GM18499 (cell line): ENCODE measurements around the gene TCF7L2.

Experiments
- ATAC-seq: cut with Tn5 transposase; IDR thresholded peaks from one replicate; pipeline ENCODE4 v1.9.1; 2021; ENCODE audit warnings: moderate number of reproducible peaks; ENCODE audit not compliant: insufficient read depth, unreplicated experiment

The TCF7L2 gene

GRCh38 chr10:113019692-113020474 is 69.8 kb downstream of the TCF7L2 start:
- no peak for ATAC-seq

GRCh38 chr10:113020475-113020753 is 70.4 kb downstream of the TCF7L2 start:
- ATAC-seq = no peak

GRCh38 chr10:113020838-113021237 is 70.8 kb downstream of the TCF7L2 start:
- no peak for ATAC-seq

DNA sequence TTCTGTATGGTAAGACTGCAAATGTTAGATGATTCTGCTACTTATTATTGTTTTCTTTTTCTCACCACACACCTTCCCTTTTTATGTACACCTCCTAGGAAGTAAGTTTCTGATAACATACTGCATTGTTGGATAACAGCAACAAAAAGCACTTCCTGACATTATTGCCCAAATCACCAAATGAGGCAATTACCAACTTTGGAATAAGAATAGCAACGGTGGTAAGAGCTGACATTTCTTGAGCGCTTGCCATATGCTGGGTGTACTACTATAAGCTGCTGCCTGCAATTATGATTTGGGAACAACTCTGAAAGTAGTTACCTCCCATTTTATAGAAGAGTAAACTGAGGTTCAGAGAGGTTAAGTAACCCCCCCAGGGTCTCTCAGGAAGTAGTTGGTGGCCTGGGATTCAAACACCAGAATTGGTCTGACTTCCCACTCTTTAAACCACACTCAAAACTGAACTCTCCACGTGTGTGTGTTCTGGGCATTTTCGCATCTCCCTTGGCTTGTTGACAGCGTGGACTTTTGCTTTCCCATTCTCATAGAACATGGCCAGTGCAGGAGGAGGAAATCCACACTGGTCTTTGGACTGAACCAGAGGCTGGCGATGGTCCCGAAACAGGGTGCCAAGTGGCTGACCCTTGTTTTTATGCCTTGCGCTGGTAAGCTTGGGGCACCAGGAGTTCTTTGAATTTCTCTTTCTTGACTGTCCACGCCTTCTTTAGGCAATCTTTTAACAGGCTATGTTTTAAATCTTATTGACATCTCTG is 71.4 kb downstream of the TCF7L2 start:
- ATAC-seq = no peak

DNA sequence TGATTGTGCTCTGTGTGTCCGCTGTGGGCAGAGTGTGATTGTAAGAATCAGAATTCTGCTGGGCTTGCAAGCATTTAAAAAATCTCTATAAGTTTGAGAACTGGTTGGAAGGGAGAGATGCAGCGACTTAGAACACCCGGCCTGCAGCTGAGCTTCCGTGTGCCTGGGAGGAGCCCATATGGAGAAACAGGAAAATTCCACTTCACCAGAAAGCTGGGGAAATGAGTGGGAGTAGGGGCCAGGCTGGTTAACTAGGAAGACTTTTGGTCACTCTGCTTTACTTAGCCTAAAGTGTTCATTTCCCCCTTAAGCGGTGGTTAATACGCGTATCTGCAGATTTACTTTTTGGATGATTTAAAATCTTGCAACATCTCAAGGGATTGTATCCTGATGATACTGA is 72.2 kb downstream of the TCF7L2 start:
- ATAC-seq = no peak

- no peak for ATAC-seq
Measured at GRCh38 chr10:113023017-113023416, 73.0 kb downstream of the TCF7L2 start.

GRCh38 chr10:113024930-113025329 is 74.9 kb downstream of the TCF7L2 start:
- no peak for ATAC-seq

DNA sequence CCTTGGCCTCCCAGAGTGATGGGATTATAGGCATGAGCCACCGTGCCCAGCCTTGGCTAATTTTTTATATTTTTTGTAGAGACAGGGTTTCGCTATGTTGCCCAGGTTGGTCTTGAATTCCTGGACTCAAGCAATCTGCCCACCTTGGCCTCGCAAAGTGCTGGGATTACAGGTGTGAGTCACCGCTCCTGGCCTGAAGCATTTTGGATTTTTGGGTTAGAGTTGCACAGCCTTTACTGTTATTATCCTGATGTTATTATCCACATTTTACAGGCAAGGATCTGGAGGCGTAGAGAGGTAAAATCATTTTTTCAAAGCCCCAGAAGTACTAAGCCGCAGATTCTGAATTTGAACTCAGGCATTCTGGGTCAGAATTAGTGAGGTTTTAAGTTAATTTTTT is 75.4 kb downstream of the TCF7L2 start:
- ATAC-seq = no peak

DNA sequence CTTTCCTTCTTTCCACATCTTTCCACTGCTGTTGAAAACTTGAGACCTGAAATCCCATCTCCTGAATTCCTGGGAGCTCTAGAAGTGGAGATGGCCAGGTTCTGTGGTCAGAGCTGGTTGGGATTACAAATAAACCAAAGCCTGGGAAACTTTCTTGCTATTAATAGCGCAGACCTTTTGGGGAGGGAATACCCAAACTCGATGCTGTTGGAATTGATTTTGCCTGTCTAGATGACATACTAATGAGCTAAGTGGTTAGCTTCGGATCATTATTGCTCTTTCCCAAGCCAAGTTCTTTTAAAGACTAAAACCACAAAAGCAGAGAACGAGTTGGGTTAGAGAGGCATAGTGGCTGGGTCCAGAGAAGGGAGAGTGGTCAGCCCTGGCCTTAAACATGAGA is 76.6 kb downstream of the TCF7L2 start:
- no peak for ATAC-seq

- ATAC-seq = no peak
Measured at GRCh38 chr10:113027230-113027573, 77.2 kb downstream of the TCF7L2 start.

DNA sequence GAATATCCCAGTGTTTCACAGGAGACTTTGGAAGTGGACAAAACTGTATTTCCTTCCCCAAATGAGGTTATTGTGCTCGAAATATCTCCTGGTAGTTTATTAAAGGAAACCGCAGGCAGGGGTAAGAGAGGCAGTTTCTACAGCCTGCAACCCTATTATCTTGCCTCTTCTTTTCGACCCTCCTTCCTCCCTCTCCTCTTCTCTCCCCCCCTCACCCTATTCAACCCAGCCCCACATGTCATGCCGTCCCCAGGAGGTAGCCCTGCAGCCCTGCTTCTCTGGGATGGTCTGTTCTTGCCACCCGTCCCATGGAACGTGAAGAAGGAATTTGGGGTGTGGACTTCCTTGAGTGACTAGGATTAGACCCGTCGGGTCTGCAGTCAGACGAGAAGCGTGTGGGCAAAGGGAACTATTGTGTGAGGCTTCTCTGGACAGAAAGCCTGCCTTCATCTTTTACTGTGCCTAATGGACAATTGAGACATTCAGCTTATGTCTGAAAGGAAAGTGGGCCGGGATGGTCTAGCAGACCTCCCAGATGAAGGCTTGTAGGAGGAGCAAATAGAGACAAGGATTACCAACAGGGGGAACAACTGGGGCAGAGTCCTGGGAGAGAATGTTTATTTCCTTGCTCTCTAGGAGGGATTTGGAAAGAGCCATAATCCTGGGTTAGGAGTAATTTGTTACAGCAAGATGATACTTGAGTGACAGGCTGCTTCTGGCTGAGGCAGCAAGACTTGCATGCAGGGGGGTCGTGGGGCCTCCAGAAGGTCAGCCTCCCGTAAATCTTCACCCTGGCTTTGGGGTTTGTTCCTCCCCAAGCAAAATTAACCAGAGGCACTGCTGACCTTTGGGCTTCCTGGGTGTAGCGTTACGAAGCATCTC is 77.8 kb downstream of the TCF7L2 start:
- no peak for ATAC-seq

- no peak for ATAC-seq
Measured at GRCh38 chr10:113028456-113029440, 78.7 kb downstream of the TCF7L2 start.

DNA sequence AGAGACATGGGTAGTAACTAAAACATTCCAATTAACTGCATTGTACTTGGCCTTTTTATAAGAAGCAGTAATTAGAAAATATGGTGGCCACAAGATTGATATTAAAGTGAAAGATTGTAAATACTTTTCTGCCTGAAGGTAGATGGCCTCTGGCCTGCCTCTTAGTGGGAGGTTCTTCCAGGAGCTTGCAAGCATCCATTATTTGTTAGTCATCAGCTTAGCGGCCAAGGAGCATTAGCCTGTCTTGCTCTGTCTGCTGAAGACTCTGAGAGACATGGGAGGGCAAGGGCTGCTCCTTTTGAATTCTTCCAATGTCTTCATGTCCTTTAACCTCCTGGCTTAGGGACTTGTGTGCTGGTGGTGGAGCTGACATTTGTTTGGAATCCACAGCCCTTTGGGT is 80.4 kb downstream of the TCF7L2 start:
- ATAC-seq = no peak

DNA sequence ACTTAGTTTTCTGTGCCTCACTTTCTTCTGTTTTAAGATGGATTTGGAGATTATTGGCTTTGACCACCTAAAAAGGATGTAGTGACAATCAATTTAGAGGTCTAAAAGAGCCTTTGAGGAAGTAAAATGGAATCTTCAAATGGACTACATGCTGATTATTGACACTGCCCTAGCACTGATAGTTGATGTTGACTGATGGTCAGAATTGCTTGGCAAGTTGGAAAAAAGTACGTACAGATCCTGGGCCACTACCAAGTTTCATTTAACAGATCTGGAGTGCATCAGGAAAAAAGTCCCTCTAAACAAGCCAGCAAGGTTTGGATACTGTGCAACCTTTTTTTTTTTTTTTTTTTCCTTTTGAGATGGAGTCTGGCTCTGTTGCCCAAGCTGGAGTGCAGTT is 81.1 kb downstream of the TCF7L2 start:
- no peak for ATAC-seq

GRCh38 chr10:113033991-113034390 is 83.9 kb downstream of the TCF7L2 start:
- no peak for ATAC-seq

GRCh38 chr10:113035732-113036312 is 85.8 kb downstream of the TCF7L2 start:
- ATAC-seq = no peak

GRCh38 chr10:113036619-113037018 is 86.6 kb downstream of the TCF7L2 start:
- ATAC-seq = no peak

GRCh38 chr10:113037218-113037617 is 87.2 kb downstream of the TCF7L2 start:
- no peak for ATAC-seq

DNA sequence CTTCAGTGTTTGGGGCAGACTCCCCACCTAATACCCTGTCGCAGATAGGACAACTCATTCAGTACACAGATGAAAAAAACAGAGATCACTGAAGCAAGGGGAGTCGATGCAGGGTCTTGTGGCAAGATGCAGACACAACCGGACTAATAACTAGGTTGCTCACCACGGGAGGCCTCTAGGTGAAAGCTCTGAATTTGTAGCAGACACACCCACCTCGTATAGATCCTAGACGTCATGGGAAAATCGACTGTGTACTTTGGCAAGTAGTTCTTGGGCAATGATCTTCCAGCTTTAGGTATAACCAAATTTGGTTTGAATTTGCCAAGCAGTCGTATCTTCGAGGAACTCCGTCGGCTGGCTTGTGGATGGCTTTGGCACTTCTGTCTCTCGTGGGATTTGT is 88.1 kb downstream of the TCF7L2 start:
- no peak for ATAC-seq

DNA sequence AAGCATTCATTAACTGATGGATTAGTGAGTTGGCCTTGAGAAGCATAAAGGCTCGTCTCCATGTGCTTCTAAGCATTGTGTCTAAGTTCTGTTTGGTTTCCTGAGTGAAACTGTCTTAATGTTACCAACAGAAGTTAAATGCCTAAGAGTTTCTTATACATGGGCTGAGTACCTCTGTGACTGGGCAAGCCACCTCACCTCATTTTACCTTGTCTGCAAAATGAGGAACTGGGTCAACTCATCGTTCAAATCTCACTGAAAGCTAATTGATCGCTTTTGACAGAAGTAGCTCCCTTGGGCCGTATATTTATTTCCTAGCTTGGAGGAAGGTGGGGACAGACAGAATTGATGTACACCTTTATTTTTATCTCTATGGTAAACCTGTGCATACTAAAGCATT is 88.9 kb downstream of the TCF7L2 start:
- ATAC-seq = no peak
